HG02885 (cell line): ENCODE results near the gene PLEKHG4B.

Source experiments
- ATAC-seq: cut with Tn5 transposase; IDR thresholded peaks from one replicate; pipeline ENCODE4 v1.9.1; 2021; ENCODE audit warnings: mild to moderate bottlenecking; ENCODE audit not compliant: unreplicated experiment, poor library complexity

The PLEKHG4B gene

GRCh38 chr5:166441-167372 lies 74.7 kb downstream of the PLEKHG4B start:
- ATAC-seq: no peak

DNA sequence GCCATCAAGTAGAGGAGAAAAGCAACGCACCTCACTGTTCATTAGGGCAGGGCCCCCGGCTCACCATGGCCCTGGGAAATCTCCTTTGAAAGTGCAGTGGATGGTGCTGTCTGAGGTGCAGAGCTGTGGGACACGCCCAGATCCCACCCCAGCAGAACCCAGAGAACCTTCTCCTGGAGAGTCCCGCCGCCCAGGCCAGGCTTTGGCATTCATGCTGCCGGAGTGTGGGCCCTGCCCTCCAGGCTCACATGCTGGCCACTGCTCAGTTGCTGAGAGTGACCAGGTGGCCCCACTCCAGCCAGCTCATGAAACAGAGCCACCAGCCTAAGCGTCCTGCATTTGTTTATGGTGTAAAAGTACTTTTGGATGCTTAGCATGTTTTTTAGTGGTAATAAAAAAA lies 75.5 kb downstream of the PLEKHG4B start:
- no peak for ATAC-seq

DNA sequence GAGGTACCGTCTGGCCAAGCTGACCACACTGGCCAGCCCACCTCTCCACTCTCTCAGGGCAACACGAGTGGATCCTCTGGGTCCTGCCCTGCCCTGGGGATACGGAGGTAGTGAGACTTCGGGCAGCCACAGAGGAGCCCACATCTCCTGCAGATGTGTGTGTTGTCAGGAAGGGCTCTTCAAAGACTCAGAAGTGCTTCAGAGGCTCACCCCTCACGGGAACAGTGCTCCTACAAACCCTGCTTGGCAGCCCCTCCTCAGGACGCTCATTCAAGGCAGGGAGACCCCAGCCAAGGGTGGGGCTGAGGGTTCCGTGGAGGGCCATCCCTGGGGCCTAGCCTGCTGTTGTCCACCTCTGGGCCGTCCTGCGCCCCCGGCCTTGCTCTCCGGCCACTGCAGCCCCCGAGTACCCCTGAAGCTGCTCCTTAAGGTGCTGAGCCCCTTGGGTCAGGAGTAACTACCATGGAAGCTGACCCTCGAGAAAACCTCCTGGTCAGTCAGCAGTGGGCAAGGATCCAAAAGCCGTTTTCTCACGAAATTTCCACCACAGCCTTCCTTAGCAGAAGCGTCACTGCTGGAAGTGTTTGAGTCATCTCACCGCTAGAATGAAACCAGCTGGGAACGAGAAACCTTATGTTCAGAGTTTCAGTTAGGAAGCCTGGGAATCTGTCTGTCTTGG lies 76.2 kb downstream of the PLEKHG4B start:
- no peak for ATAC-seq

DNA sequence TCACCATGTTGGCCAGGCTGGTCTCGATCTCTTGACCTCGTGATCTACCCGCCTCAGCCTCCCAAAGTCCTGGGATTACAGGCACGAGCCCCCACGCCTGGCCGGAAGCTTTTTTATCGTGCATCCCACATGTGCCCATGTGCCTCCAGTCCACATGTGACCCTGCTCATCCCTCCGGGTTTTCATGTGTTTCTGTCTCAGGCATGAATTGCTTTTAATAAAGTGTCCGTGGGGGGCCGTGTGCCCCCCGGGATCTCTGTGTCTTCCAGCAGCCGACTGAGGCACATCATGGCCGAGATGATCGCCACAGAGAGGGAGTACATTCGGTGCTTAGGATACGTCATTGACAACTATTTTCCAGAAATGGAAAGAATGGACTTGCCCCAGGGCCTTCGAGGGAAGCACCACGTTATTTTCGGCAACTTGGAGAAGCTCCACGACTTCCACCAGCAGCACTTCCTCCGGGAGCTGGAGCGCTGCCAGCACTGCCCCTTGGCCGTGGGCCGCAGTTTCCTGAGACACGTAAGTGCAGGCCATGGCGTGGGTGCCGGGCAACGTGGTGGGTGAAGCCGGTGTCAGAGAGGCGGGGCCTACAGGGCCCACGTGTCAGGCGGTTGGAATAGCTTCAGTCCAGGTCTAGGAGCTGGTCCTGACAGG lies 77.2 kb downstream of the PLEKHG4B start:
- ATAC-seq: no peak

DNA sequence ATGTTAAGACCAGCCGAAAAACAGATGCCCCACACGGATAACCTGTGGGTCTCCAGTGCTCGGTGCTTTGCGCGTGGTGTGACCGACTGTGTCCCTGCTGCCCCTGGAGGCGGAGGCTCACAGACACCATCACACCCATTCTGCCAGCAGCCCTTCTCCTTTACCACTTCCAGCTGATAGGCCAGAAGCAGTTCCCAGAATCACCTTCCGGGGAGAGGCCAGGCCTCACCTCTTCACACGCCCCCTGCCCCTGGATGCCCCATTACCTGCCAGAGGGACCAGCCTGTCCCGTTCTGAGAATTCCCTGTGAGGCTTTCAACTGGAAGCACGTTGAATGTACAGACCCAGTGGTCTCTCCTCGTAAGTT lies 77.7 kb downstream of the PLEKHG4B start:
- ATAC-seq: no peak

DNA sequence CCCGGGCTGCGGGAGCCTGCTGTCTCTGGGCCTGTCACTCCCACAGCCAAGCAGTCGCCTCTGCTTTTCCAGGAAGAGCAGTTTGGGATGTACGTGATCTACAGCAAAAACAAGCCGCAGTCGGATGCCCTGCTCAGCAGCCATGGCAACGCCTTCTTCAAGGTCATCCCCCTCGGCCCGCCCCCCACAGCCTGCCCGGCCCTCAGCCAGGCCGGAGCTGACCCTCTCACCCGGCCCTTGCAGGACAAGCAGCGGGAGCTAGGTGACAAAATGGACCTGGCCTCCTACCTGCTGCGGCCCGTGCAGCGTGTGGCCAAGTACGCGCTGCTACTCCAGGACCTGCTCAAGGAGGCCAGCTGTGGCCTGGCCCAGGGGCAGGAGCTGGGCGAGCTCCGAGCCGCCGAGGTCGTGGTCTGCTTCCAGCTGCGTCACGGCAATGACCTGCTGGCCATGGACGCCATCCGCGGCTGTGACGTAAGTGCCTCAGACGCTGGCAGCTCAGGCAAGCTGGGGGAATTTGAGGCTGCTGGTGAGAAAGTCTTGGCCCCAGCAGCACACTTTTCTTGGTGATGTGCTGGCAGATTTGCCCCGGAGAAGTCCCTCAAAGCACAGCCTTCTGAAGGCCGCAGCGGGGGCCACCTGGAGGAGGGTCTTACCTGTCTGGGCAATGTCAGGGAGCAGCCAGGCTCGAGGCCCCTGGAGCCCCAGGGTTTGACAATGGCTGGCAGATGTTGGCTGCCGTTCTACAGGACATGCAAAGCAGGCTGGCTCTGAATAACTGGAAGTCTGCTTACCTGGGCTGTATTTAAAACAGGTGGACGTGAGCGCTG lies 79.2 kb downstream of the PLEKHG4B start:
- no peak for ATAC-seq

DNA sequence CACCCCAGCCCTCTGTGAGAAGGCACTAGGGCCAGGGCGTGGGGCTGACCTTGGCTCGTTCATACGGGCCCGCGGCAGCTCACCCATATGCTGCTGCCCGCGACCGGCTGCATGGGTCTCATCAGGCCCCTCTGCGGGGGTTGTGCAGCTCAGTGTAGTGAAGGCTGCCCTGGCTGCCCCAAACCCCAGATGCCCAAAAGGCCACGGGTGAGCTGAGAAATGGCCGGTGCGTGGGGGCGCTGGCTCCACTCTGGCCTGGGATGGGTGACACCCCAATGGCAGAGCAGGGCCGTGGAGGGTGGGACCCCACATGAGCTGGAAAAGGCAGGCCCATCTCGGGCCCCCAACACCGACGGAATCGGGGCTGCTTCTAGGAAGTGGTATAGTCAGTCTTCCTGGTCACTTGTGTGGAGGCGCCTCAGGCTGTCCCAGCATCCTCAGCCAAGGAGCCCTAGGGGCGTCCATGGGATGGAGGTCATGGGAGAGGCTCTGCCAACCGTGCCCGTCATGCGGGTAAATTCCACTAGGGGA lies 79.9 kb downstream of the PLEKHG4B start:
- ATAC-seq: no peak

DNA sequence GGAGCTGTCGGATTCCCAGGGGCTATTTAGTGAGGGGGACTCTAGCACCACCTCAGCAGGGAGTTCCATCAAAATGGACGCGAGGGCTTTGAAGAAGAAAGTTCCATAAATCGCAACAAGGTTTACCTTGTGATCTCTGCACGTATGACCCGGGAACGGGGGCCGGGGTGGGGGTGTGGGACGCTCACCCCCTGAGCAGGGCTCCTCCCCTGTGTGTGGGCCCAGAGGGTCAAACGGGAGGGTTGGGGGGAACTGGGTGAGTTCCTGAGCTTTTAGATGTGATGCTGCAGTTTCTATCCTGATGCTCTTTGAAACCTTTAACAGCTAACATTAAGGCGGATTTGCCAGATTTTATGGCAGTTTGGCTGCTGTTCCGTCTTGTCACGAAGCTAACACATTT lies 80.5 kb downstream of the PLEKHG4B start:
- no peak for ATAC-seq

- ATAC-seq: no peak
Measured at GRCh38 chr5:172841-173251, 80.9 kb downstream of the PLEKHG4B start.

- no peak for ATAC-seq
Measured at GRCh38 chr5:173392-174290, 81.7 kb downstream of the PLEKHG4B start.

DNA sequence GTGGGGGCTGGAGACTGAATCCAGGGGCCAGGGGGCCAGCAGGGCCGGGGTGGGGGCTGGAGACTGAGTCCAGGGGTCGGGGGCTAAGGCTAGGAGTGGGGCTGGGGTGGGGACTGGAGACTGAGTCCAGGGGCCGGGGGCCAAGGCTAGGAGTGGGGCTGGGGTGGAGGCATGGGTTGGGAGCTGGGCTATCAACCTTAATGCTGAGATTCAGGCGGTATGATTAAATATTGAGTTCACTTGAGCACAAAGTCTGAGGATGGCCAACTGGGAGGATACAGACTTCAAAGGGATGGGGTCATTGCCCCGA lies 82.3 kb downstream of the PLEKHG4B start:
- no peak for ATAC-seq

DNA sequence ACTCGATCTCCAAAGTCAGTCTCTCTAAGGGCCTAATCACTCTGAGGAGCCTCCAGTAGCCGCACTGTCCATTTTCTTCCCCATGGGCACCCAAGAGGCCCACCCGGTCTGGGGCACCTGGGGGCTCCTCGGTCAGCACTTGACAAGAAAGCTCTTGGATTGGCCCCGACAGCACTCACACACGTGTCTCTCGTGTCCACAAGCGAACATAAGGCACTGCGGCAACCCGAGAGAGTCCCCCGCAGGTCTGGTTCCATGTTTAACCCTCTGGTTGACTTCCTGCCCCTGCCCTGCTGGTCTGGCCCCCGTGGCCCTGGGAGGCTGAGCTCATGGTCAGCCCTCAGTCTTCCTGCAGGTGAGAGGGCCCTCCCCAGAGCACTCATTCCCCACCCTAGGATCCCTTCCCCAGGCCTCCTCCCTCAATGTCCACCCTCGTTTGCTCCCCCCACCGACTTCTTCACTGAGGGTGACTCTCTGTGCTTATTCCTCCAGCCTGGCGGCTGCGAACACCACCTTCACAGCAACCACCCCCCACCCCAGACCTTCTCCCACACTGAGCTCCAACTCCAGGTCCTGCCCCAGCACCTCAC lies 83.0 kb downstream of the PLEKHG4B start:
- ATAC-seq: no peak

GRCh38 chr5:176296-176823 lies 84.4 kb downstream of the PLEKHG4B start:
- no peak for ATAC-seq

DNA sequence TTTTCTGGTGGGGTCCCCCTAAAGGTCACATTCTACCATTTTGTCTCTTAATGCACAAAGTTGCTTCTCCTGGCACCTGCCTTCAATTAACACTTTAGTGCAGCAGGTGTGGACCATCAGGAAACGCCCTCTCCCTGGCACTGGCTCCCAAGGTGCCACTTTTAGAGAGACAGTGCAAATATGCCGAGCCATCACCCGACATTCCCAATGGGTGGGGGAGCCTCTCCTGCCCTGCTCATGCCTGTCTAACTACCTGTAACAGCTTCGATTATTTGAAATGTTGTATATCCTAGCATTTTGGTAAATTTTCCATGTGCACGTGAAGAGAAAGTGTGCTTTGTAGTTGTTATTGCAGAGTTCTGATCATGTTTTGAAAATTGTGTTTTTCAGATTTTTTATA lies 86.1 kb downstream of the PLEKHG4B start:
- ATAC-seq: no peak

GRCh38 chr5:179401-179800 lies 87.4 kb downstream of the PLEKHG4B start:
- ATAC-seq: no peak

GRCh38 chr5:180286-180918 lies 88.4 kb downstream of the PLEKHG4B start:
- no peak for ATAC-seq

- no peak for ATAC-seq
Measured at GRCh38 chr5:181160-181559, 89.2 kb downstream of the PLEKHG4B start.

DNA sequence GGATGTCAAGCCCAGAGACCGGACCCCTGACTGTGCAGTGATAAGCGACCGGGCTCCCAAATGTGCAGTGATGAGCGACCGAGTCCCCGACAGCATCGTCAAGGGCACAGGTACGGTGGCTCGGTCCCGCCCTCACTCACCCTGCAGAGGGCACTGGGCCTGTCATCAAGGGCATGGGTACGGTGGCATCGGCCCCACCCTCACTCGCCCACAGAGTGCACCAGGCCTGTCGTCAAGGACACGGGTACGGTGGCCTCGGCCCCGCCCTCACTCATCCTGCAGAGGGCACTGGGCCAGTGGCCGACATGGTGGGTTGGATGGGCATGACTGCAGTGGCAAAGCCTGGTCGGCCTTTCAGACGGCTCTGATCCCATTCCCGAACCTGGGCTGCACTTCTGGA lies 89.6 kb downstream of the PLEKHG4B start:
- ATAC-seq: no peak
